HepG2 (cell line): Measurements from ENCODE around the gene RASIP1. TPM values are rescaled to one million over a fixed set of nuclear protein-coding genes. Genes with fewer than 3 reads are reported as not detected.
A peak's percentile ranks its signal among the peaks of the same experiment; 100 is the strongest.

Source experiments
- ATAC-seq: fragments of 200-7000 bp; cut with Tn5 transposase; 3 replicates; pipeline ENCODE4 v1.9.1; 2020; ENCODE audit warnings: mild to moderate bottlenecking, moderate library complexity
- Bru-seq: library from RNA; stranded (reverse); fragments of 400-500 nt; gene quantifications from one replicate; lab custom pipeline; 2021; lab: Mats Ljungman, UMichigan
- BruChase-seq, 2 experiments: library from RNA; stranded (reverse); fragments of 400-500 nt; gene quantifications; one replicate each; lab custom pipeline; 2021; lab: Mats Ljungman, UMichigan
- BruUV-seq: library from RNA; stranded (reverse); fragments of 400-500 nt; replicated peaks from 2 replicates; lab custom pipeline; 2021; lab: Mats Ljungman, UMichigan
- CTCF ChIA-PET: fragments of 300-600 bp; formaldehyde crosslinking; extraction: SDS; loops from one replicate; lab custom pipeline; 2021; ENCODE audit warnings: low total read pairs, inconsistent platforms, low intra/inter-chr PET ratio; lab: Yijun Ruan, JAX
- POLR2A ChIA-PET: fragments of 350-600 bp; sonication (Branson Sonifier 250); formaldehyde crosslinking; loops from one replicate; lab custom pipeline; 2020; ENCODE audit warnings: antibody characterized with exemption, inconsistent platforms; lab: Yijun Ruan, JAX
- DNase-seq: peaks from one replicate; pipeline ENCODE4 v3.0.0-alpha.2; 2015; ENCODE audit warnings: low spot score
- FAIRE-seq: peaks from 3 replicates; lab custom pipeline; 2011; peaks lifted over from hg19 to GRCh38; lab: Jason Lieb, UNC
- H2AFZ ChIP-seq: one replicate; pipeline ENCODE4 v1.6.1; 2011; ENCODE audit warnings: low read length, inconsistent platforms
- H3K27ac ChIP-seq: fragments of 300-600 bp; 3 replicates; pipeline ENCODE4 v1.8.0; 2011; ENCODE audit warnings: mixed run types, mild to moderate bottlenecking, mixed read lengths, low read length, inconsistent platforms; ENCODE audit not compliant: insufficient read depth; ENCODE audit errors: extremely low read length
- H3K27me3 ChIP-seq, 2 experiments: fragments of 200-600 bp in 1 of 2; 2 replicates in 1 of 2; 3 replicates in 1 of 2; pipeline versions ENCODE4 v1.6.0 to v1.8.0; 2011; ENCODE audit warnings: low read length in 2 of 2, mild to moderate bottlenecking in 2 of 2, moderate library complexity in 2 of 2, inconsistent platforms in 1 of 2; ENCODE audit not compliant: insufficient read depth in 2 of 2, control insufficient read depth in 1 of 2
- H3K36me3 ChIP-seq, 2 experiments: fragments of 200-600 bp in 1 of 2; replicated peaks in 1 of 2; 2 replicates in 1 of 2; 3 replicates in 1 of 2; pipeline versions ENCODE4 v1.5.1 to v1.8.0; 2011; ENCODE audit warnings: low read length in 2 of 2, inconsistent platforms in 1 of 2; ENCODE audit not compliant: insufficient read depth in 2 of 2, control insufficient read depth in 1 of 2
- H3K4me1 ChIP-seq: 2 replicates; pipeline ENCODE4 v1.5.1; 2012; ENCODE audit warnings: low read length, inconsistent platforms; ENCODE audit not compliant: insufficient read depth
- H3K4me2 ChIP-seq: 2 replicates; pipeline ENCODE4 v1.6.0; 2011; ENCODE audit warnings: low read depth, low read length, inconsistent platforms
- H3K4me3 ChIP-seq, 3 experiments: fragments of 200-600 bp in 1 of 3; sonication (generic), shearing (Covaris generic) in 1 of 3; replicated peaks in 1 of 3; 2 replicates each; pipeline ENCODE4 v1.5.1; 2011 to 2016; ENCODE audit warnings: low read length in 3 of 3, inconsistent platforms in 2 of 3, low read depth in 2 of 3, mild to moderate bottlenecking in 2 of 3, control low read depth in 1 of 3, mixed read lengths in 1 of 3; ENCODE audit not compliant: insufficient read depth in 1 of 3
- H3K79me2 ChIP-seq: one replicate; pipeline ENCODE4 v1.6.1; 2011; ENCODE audit warnings: low read length, inconsistent platforms; ENCODE audit not compliant: insufficient read depth
- H3K9ac ChIP-seq: 2 replicates; pipeline ENCODE4 v1.6.0; 2011; ENCODE audit warnings: mild to moderate bottlenecking, low read depth, low read length, inconsistent platforms; ENCODE audit not compliant: insufficient read depth
- H3K9me3 ChIP-seq: 2 replicates; pipeline ENCODE4 v1.5.1; 2012; ENCODE audit warnings: mild to moderate bottlenecking, low read length
- H4K20me1 ChIP-seq: 2 replicates; pipeline ENCODE4 v1.6.0; 2011; ENCODE audit warnings: inconsistent platforms, mild to moderate bottlenecking, low read length, moderate library complexity; ENCODE audit not compliant: insufficient read depth
- EP300 ChIP-seq, 3 experiments: sonication (generic) in 1 of 3; formaldehyde crosslinking in 1 of 3; IDR thresholded peaks; 2 replicates each; pipeline versions ENCODE4 v1.5.1 to v1.6.1; 2011 to 2020; ENCODE audit warnings: low read depth in 2 of 3, low read length in 2 of 3, borderline replicate concordance in 1 of 3, improper control_type of control experiment in 1 of 3, mild to moderate bottlenecking in 1 of 3, missing genetic modification reagents in 1 of 3, moderate library complexity in 1 of 3
- RARG ChIP-seq: sonication (generic); formaldehyde crosslinking; IDR thresholded peaks from 2 replicates; pipeline ENCODE4 v1.4.0; 2020; ENCODE audit warnings: low read depth, mild to moderate bottlenecking, missing genetic modification reagents
- RBFOX2 ChIP-seq: fragments of 200-400 bp; formaldehyde crosslinking; IDR thresholded peaks from 2 replicates; pipeline ENCODE4 v1.6.1; 2017; ENCODE audit warnings: low read depth, mild to moderate bottlenecking, low read length
- SETDB1 ChIP-seq: sonication (generic); formaldehyde crosslinking; IDR thresholded peaks from 2 replicates; pipeline ENCODE4 v1.5.1; 2020; ENCODE audit warnings: missing genetic modification reagents, mild to moderate bottlenecking, borderline replicate concordance
- SRY ChIP-seq: sonication (generic); formaldehyde crosslinking; IDR thresholded peaks from 2 replicates; pipeline ENCODE4 v1.8.0; 2022; ENCODE audit warnings: mild to moderate bottlenecking, missing genetic modification reagents
- ZBTB4 ChIP-seq: sonication (generic); formaldehyde crosslinking; IDR thresholded peaks from 2 replicates; pipeline ENCODE4 v1.4.0; 2020; ENCODE audit warnings: missing genetic modification reagents, mild to moderate bottlenecking, borderline replicate concordance
- ZNF280D ChIP-seq: sonication (generic); formaldehyde crosslinking; IDR thresholded peaks from 2 replicates; pipeline ENCODE4 v1.5.1; 2020; ENCODE audit warnings: mild to moderate bottlenecking, missing genetic modification reagents
- ZNF33A ChIP-seq: sonication (generic); formaldehyde crosslinking; IDR thresholded peaks from 2 replicates; pipeline ENCODE4 v1.5.1; 2020; ENCODE audit warnings: missing genetic modification reagents, mild to moderate bottlenecking, moderate library complexity, borderline replicate concordance
- ZNF343 ChIP-seq: sonication (generic); formaldehyde crosslinking; IDR thresholded peaks from 2 replicates; pipeline ENCODE4 v1.4.0; 2020; ENCODE audit warnings: mild to moderate bottlenecking, missing genetic modification reagents
- WGBS: methylation state at CpG from one replicate; pipeline ENCODE4 v1.1.6; 2017; ENCODE audit warnings: low lambda C conversion rate; 5-methylcytosine and 5-hydroxymethylcytosine counted together
- in situ Hi-C: cut with HindIII; loops from 2 replicates; pipeline ENCODE4 v1.10.0; 2017; ENCODE audit warnings: low pct_unique_long_range_greater_than_20kb; ENCODE audit not compliant: extremely low pct_ligation_motif_present
- intact Hi-C: fragments of 100-400 bp; cut with micrococcal nuclease; formaldehyde crosslinking; loops from one replicate; pipeline ENCODE4 v1.10.0; 2022; ENCODE audit not compliant: unreplicated experiment
- long read RNA-seq, 2 experiments: library from RNA in 1 of 2; library from polyadenylated mRNA in 1 of 2; stranded (forward) in 1 of 2; unstranded in 1 of 2; transcript quantifications; one replicate each; pipeline ENCODE4 v2.0.0, GENCODE V29; 2019 to 2022
- polyA minus RNA-seq, 3 experiments: library from RNA; depleted of rRNA, polyadenylated mRNA; stranded (reverse); fragments of >200 nt; gene quantifications; 2 replicates each; pipeline ENCODE4 v1.2.3, GENCODE V29; 2011; ENCODE audit warnings: low replicate concordance in 1 of 3
- polyA plus RNA-seq, 8 experiments: library from polyadenylated mRNA; depleted of rRNA in 3 of 8; stranded (reverse) in 7 of 8; unstranded in 1 of 8; fragments of >200 nt; fragmentation: Illumina TruSeq in 4 of 8; extraction: Trizol in 4 of 8; gene quantifications; 2 replicates each; pipeline versions ENCODE4 v1.2.1 to v1.2.3, GENCODE V29; 2011 to 2016; ENCODE audit warnings: low read depth in 4 of 8, missing spikeins in 1 of 8, mixed read lengths in 1 of 8; ENCODE audit not compliant: insufficient read depth in 1 of 8
- total RNA-seq, 5 experiments: library from RNA; depleted of rRNA; stranded (reverse); fragments of >200 nt; fragmentation: Illumina TruSeq; extraction: Trizol; gene quantifications; 2 replicates each; pipeline ENCODE4 v1.2.3, GENCODE V29; 2016; ENCODE audit warnings: low read depth in 1 of 5

The RASIP1 gene
- total RNA-seq (2016; rRNA removed; fragmentation: Illumina TruSeq; extraction: Trizol) (0.44 and 0.49 TPM in 2 replicates), polyA plus RNA-seq (2011; rRNA removed) (0.58 and 1.1 TPM in 2 replicates), polyA minus RNA-seq (2011; rRNA and poly(A)+ RNA removed; ENCODE audit: low replicate concordance) (1.6 and 73.9 TPM in 2 replicates), Bru-seq, nascent RNA (percentile 19 among the genes with signal in this experiment), BruChase-seq, experiment 1, labeled RNA remaining after a 6-hour chase (percentile 21 among the genes with signal in this experiment), BruChase-seq, experiment 2, labeled RNA remaining after a 2-hour chase (percentile 20 among the genes with signal in this experiment)
- total RNA-seq (2016; cell fraction: cytosol; rRNA removed; fragmentation: Illumina TruSeq; extraction: Trizol; ENCODE audit: low read depth), result 0.18 and 0.20 TPM in 2 replicates
- total RNA-seq (2016; cell fraction: insoluble cytoplasmic fraction; rRNA removed; fragmentation: Illumina TruSeq; extraction: Trizol), result 0.16 and 0.32 TPM in 2 replicates
- total RNA-seq (2016; cell fraction: membrane; rRNA removed; fragmentation: Illumina TruSeq; extraction: Trizol), result 0.09 and 0.24 TPM in 2 replicates
- total RNA-seq (2016; cell fraction: nucleus; rRNA removed; fragmentation: Illumina TruSeq; extraction: Trizol), result 0.22 TPM in 1 of 2 replicates, not detected in the other
- polyA plus RNA-seq (2011; cell fraction: cytosol; rRNA removed), result 0.49 and 0.71 TPM in 2 replicates
- polyA plus RNA-seq (2011; cell fraction: nucleus; rRNA removed), result 2.6 and 3.2 TPM in 2 replicates
- 1.3 and 1.9 TPM in 2 replicates for polyA plus RNA-seq (2012)
- polyA plus RNA-seq (2016; cell fraction: cytosol; fragmentation: Illumina TruSeq; extraction: Trizol; ENCODE audit: low read depth), result 0.14 and 0.21 TPM in 2 replicates
- 0.27 and 0.31 TPM in 2 replicates for polyA plus RNA-seq (2016; cell fraction: insoluble cytoplasmic fraction; fragmentation: Illumina TruSeq; extraction: Trizol; ENCODE audit: low read depth)
- polyA plus RNA-seq (2016; cell fraction: membrane; fragmentation: Illumina TruSeq; extraction: Trizol; ENCODE audit: low read depth), result 0.11 and 0.30 TPM in 2 replicates
- 0.86 and 0.89 TPM in 2 replicates for polyA plus RNA-seq (2016; cell fraction: nucleus; fragmentation: Illumina TruSeq; extraction: Trizol; ENCODE audit: insufficient read depth, low read depth)
- 0.79 and 0.89 TPM in 2 replicates for polyA minus RNA-seq (2011; cell fraction: cytosol; rRNA and poly(A)+ RNA removed)
- 1.1 and 1.2 TPM in 2 replicates for polyA minus RNA-seq (2011; cell fraction: nucleus; rRNA and poly(A)+ RNA removed)
- long read RNA-seq, experiment 1, partial matches to known transcripts, result 0 of 1 reads
- long read RNA-seq, experiment 1, other reads (novel, unspliced or antisense), result 1 of 1 reads
- long read RNA-seq, experiment 2, partial matches to known transcripts, result 1 of 4 reads
- long read RNA-seq, experiment 2, other reads (novel, unspliced or antisense), result 3 of 4 reads

GRCh38 chr19:48740164-48740972 is at the start of gene RASIP1:
RASIP1 (minus strand) TSS chr19:48740610; CDS start chr19:48740282, 328 bp downstream.
- intact Hi-C loops, result no loop called here
- Histone ChIP-seq H3K4me1 (peaks cover 52% of the 10 kb centered on the region), H3K27ac (no peak within 1 kb of the TSS), H3K4me2 (no peak within 1 kb of the TSS), H3K79me2 (no peaks in the 10 kb centered on the region), H2AFZ (no peak within 1 kb of the TSS), H3K4me3 (peak within 1 kb of the TSS in 1 of 3 experiments; percentile 30; a peak in 1 of 6 replicates), H3K9ac (no peak within 1 kb of the TSS), H3K9me3 (no peaks in the 10 kb centered on the region), H3K27me3 (peaks cover 0 to 1% of the 10 kb centered on the region in 2 experiments; a peak in 1 of 5 replicates), H3K36me3 (no peaks in the 10 kb centered on the region), H4K20me1 (no peaks in the 10 kb centered on the region)
- POLR2A ChIA-PET, result no interaction called here
- CTCF ChIA-PET, result no interaction called here
- no peak for DNase-seq
- BruUV-seq, result no TSS peak
- WGBS, result 67% methylated on average over 21 of the region's 27 CpGs
- ATAC-seq, result no peak
- in situ Hi-C loops, result no loop called here
- FAIRE-seq, result no peak
- TF ChIP-seq RBFOX2 (no peak), EP300 (IDR thresholded peaks at IDR 0.05; ENCODE audit: low read depth in 2 of 2, low read length in 2 of 2) (no peak), EP300 (CRISPR knock-in tag; IDR thresholded peaks at IDR 0.05; ENCODE audit: borderline replicate concordance) (no peak), ZNF280D (CRISPR knock-in tag) (no peak), ZNF343 (CRISPR knock-in tag) (no peak), ZNF33A (CRISPR knock-in tag) (no peak), RARG (CRISPR knock-in tag) (no peak), ZBTB4 (CRISPR knock-in tag) (no peak), SETDB1 (no peak), SRY (CRISPR knock-in tag) (no peak)
